PFSK-1 (cell line): ENCODE data around the gene RRP1.

ENCODE experiments used
- FOXP2 ChIP-seq: optimal IDR thresholded peaks from 2 replicates; pipeline ENCODE3; 2011; ENCODE audit warnings: borderline replicate concordance, control low read depth, inconsistent platforms; ENCODE audit not compliant: insufficient read depth; ENCODE audit errors: extremely low read length, extremely low read depth
- POLR2AphosphoS5 ChIP-seq: IDR thresholded peaks from 2 replicates; pipeline ENCODE4 v1.6.1; 2012; ENCODE audit warnings: low read depth, mild to moderate bottlenecking, control low read depth, low read length, moderate library complexity
- REST ChIP-seq, 2 experiments: IDR thresholded peaks; 2 replicates each; pipeline versions ENCODE4 v1.6.1 to v1.8.0; 2011 to 2012; ENCODE audit warnings: low read depth in 2 of 2, low read length in 2 of 2, control low read depth in 1 of 2, inconsistent platforms in 1 of 2, mild to moderate bottlenecking in 1 of 2, moderate library complexity in 1 of 2; ENCODE audit not compliant: insufficient read depth in 1 of 2
- SIN3A ChIP-seq: IDR thresholded peaks from 2 replicates; pipeline ENCODE4 v1.6.1; 2012; ENCODE audit warnings: mild to moderate bottlenecking, low read length, moderate library complexity, borderline replicate concordance; ENCODE audit not compliant: insufficient read depth
- TAF1 ChIP-seq: IDR thresholded peaks from 2 replicates; pipeline ENCODE4 v1.6.1; 2012; ENCODE audit warnings: low read length, control low read depth, borderline replicate concordance; ENCODE audit not compliant: insufficient read depth

The RRP1 gene

DNA sequence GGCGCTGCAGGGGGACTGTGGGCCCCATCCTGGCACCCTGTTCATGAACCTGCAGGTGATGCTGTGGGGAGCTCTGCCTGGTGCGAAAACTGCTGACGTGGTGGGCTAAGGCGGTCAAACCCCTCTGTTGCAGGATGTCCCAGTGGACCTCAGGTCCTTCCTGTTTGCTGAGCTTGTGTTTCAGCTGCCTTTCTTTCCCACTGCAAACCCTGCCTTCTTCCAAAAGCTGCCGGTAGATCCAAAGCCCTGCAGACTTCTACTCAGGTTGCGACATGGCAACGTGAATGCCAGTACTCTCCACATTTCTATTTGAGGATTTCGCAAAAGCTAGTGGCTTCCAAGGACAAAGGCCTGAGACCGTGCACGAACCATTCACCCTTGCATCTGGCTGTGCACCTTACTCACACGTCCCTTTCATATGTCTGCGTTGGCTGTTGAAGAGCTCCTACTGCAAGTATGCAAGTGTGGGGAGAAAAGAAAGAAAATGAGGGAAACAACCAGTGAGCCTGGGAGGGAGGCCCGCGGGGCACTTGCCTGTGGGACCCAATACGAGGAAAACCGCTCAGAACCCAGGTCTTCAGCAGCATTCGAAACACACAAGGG is 6.2 kb upstream of the RRP1 start:
- TF ChIP-seq SIN3A (no peak), FOXP2 (no peak), REST (IDR thresholded peaks at IDR 0.05; ENCODE audit: insufficient read depth in 1 of 2, low read depth in 2 of 2, low read length in 2 of 2) (no peak), TAF1 (no peak), POLR2AphosphoS5 (no peak)

- TF ChIP-seq TAF1: no peak
- TF ChIP-seq FOXP2: no peak
- TF ChIP-seq REST (IDR thresholded peaks at IDR 0.05; ENCODE audit: insufficient read depth in 1 of 2, low read depth in 2 of 2, low read length in 2 of 2): no peak
- TF ChIP-seq POLR2AphosphoS5: no peak
Observed at GRCh38 chr21:43785134-43785533, 4.2 kb upstream of the RRP1 start.

DNA sequence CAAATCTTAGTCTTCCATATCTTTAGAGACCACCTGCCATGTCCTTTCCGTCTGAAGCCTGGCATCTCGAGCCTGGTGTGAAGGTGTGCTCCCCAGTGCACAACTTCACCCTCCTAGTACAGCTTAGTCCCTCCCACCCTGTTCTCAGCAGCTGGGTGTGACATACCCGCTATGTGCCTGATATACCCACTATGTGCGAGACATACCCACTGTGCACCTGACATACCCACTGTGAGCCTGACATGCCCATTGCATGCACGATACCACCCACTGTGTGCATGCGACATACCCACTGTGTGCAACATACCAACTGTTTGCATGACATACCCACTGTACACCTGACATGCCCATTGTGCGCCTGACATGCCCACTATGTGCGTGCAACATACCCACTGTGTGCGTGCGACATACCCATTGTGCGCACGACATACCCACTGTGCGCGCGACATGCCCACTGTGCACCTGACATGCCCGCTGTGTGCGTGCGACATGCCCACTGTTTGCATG is 3.0 kb upstream of the RRP1 start:
- TF ChIP-seq REST (IDR thresholded peaks at IDR 0.05; ENCODE audit: insufficient read depth in 1 of 2, low read depth in 2 of 2, low read length in 2 of 2) (no peak), POLR2AphosphoS5 (no peak), TAF1 (no peak), SIN3A (no peak), FOXP2 (no peak)

GRCh38 chr21:43786807-43787440 is 2.5 kb upstream of the RRP1 start:
- peak; percentile 11 for TF ChIP-seq FOXP2
- TF ChIP-seq POLR2AphosphoS5: no peak

GRCh38 chr21:43790010-43790524 is 690 bp downstream of the RRP1 start:
- no peak for TF ChIP-seq POLR2AphosphoS5
- no peak for TF ChIP-seq TAF1
- TF ChIP-seq SIN3A: no peak
- TF ChIP-seq REST (IDR thresholded peaks at IDR 0.05; ENCODE audit: insufficient read depth in 1 of 2, low read depth in 2 of 2, low read length in 2 of 2): no peak
- TF ChIP-seq FOXP2: no peak
